NK-92 (cell line): ENCODE measurements around the gene CFAP69.

Experiments
- DNase-seq: peaks from one replicate; lab custom pipeline; 2025; ENCODE audit not compliant: unreplicated experiment; lab: John Stamatoyannopoulos, UW

Gene CFAP69

GRCh38 chr7:90244909-90245851, at the start of gene CFAP69:
TSS of gene CFAP69 (plus strand) at chr7:90245174. CDS start at chr7:90245425, 251 bp downstream.
- no peak for DNase-seq

GRCh38 chr7:90201500-90202195, 43.3 kb upstream of the CFAP69 start:
- DNase-seq = no peak

- no peak for DNase-seq
These were observed 37.0 kb upstream of the CFAP69 start for GRCh38 chr7:90207956-90208355.

- DNase-seq = no peak
These were observed 35.2 kb upstream of the CFAP69 start for GRCh38 chr7:90209776-90210175.

- no peak for DNase-seq
These were observed 34.5 kb upstream of the CFAP69 start for GRCh38 chr7:90210475-90210874.

GRCh38 chr7:90210981-90211380, 34.0 kb upstream of the CFAP69 start:
- DNase-seq = no peak

GRCh38 chr7:90211391-90212148, 33.4 kb upstream of the CFAP69 start, which contains the start of gene STEAP2:
TSS of gene STEAP2 (plus strand) at chr7:90211740. CDS start at chr7:90225083, 13,343 bp downstream.
- no peak for DNase-seq

- no peak for DNase-seq
These were observed 32.9 kb upstream of the CFAP69 start for GRCh38 chr7:90212149-90212495.

- DNase-seq = no peak
These were observed 31.5 kb upstream of the CFAP69 start for GRCh38 chr7:90213521-90213920.

GRCh38 chr7:90216080-90216674, 28.8 kb upstream of the CFAP69 start:
- no peak for DNase-seq

GRCh38 chr7:90216771-90217170, 28.2 kb upstream of the CFAP69 start:
- DNase-seq = no peak

GRCh38 chr7:90222390-90222789, 22.6 kb upstream of the CFAP69 start:
- no peak for DNase-seq

GRCh38 chr7:90222811-90223725, 21.9 kb upstream of the CFAP69 start:
- no peak for DNase-seq

GRCh38 chr7:90224195-90224594, 20.8 kb upstream of the CFAP69 start:
- DNase-seq = no peak

GRCh38 chr7:90225181-90225580, 19.8 kb upstream of the CFAP69 start:
- no peak for DNase-seq

GRCh38 chr7:90225601-90226000, 19.4 kb upstream of the CFAP69 start:
- DNase-seq = no peak

- no peak for DNase-seq
These were observed 17.7 kb upstream of the CFAP69 start for GRCh38 chr7:90227259-90227658.

GRCh38 chr7:90229682-90230081, 15.3 kb upstream of the CFAP69 start:
- no peak for DNase-seq

- DNase-seq = no peak
These were observed 14.1 kb upstream of the CFAP69 start for GRCh38 chr7:90230834-90231233.

GRCh38 chr7:90231304-90231703, 13.7 kb upstream of the CFAP69 start:
- DNase-seq = no peak
